Amniotic stem cell (primary cell): ENCODE data around the gene RAD23A.

Experiments
- DNase-seq: peaks from one replicate; lab custom pipeline; 2025; lab: John Stamatoyannopoulos, UW

RAD23A gene

GRCh38 chr19:12984683-12985048 lies 39.0 kb downstream of the RAD23A start:
- DNase-seq: no peak

- DNase-seq: no peak
Observed at GRCh38 chr19:12985049-12985776, 39.6 kb downstream of the RAD23A start.

GRCh38 chr19:12986726-12987125 lies 41.1 kb downstream of the RAD23A start:
- DNase-seq: no peak

- no peak for DNase-seq
Observed at GRCh38 chr19:12987190-12987589, 41.5 kb downstream of the RAD23A start.

GRCh38 chr19:12987781-12988180 lies 42.1 kb downstream of the RAD23A start:
- DNase-seq: no peak

GRCh38 chr19:12990431-12990830 lies 44.8 kb downstream of the RAD23A start:
- no peak for DNase-seq

GRCh38 chr19:12990853-12991252 lies 45.2 kb downstream of the RAD23A start:
- DNase-seq: no peak

GRCh38 chr19:12991296-12991695 lies 45.6 kb downstream of the RAD23A start:
- no peak for DNase-seq

- no peak for DNase-seq
Observed at GRCh38 chr19:12992729-12993128, 47.1 kb downstream of the RAD23A start.

- no peak for DNase-seq
Observed at GRCh38 chr19:12993562-12993961, 47.9 kb downstream of the RAD23A start.

GRCh38 chr19:12994701-12995595 lies 49.3 kb downstream of the RAD23A start, which contains the start of gene NFIX:
TSS of gene NFIX (plus strand) at chr19:12995475. CDS start at chr19:12995838, 363 bp downstream.
- peak; percentile 29 for DNase-seq

- no peak for DNase-seq
Observed at GRCh38 chr19:12995596-12996405, 50.1 kb downstream of the RAD23A start.

GRCh38 chr19:12996406-12997094 lies 50.9 kb downstream of the RAD23A start:
- no peak for DNase-seq

- no peak for DNase-seq
Observed at GRCh38 chr19:12997179-12997966, 51.7 kb downstream of the RAD23A start.

- no peak for DNase-seq
Observed at GRCh38 chr19:12997967-12998940, 52.6 kb downstream of the RAD23A start.

GRCh38 chr19:13001166-13001501 lies 55.5 kb downstream of the RAD23A start:
- DNase-seq: no peak

- no peak for DNase-seq
Observed at GRCh38 chr19:13001502-13002165, 56.0 kb downstream of the RAD23A start.

GRCh38 chr19:13002166-13002898 lies 56.7 kb downstream of the RAD23A start:
- no peak for DNase-seq

- no peak for DNase-seq
Observed at GRCh38 chr19:13003081-13003480, 57.4 kb downstream of the RAD23A start.
